GM21528 (cell line): ENCODE measurements around the gene DVL2.
"Not testable (repeated sequence)": the region's sequence is repeated elsewhere in the genome, so short reads cannot be mapped to it uniquely, and the experiment has no call there.

Experiments used
- ATAC-seq: cut with Tn5 transposase; IDR thresholded peaks from one replicate; pipeline ENCODE4 v1.9.1; 2021; ENCODE audit warnings: mild to moderate bottlenecking, moderate library complexity; ENCODE audit not compliant: unreplicated experiment, low FRiP score

Gene DVL2

DNA sequence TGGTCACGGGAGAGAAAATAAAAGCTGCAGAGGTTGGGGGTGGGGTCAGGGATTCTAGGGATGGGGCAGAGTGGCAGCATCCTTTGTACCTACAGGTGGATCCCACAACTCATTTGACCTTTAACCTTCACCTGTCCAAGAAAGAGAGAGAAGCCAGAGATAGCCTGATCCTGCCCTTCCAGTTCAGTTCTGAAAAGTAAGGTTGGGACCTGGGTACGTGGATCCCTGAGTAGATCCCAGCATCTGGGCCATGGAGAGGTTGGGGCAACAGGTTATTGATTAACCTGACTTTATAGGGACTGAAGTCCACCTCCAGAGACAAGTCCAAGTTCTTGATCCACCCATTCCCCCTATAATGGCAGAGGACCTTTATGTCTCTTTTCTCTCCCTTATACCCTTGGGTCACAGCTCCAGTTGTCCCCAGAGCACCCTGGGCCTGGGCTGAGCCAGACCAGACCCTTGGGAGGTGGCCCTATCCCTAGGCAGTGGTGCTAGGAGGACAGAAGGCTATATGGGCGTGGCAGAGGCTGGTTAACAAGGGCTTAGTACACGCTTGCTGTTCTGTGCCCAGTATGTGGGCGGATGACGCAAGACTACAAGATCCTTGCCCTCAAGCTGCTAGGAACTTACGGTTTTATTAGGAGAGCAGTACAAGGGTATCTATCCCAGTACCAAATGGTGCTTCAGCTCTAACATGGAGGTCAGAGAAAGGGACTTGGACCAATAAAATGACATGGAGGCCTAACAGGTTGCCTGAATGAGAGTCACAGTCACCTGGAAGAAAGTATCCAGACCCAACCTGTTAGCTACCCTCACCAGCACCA, 24.6 kb upstream of the DVL2 start:
- ATAC-seq = no peak

DNA sequence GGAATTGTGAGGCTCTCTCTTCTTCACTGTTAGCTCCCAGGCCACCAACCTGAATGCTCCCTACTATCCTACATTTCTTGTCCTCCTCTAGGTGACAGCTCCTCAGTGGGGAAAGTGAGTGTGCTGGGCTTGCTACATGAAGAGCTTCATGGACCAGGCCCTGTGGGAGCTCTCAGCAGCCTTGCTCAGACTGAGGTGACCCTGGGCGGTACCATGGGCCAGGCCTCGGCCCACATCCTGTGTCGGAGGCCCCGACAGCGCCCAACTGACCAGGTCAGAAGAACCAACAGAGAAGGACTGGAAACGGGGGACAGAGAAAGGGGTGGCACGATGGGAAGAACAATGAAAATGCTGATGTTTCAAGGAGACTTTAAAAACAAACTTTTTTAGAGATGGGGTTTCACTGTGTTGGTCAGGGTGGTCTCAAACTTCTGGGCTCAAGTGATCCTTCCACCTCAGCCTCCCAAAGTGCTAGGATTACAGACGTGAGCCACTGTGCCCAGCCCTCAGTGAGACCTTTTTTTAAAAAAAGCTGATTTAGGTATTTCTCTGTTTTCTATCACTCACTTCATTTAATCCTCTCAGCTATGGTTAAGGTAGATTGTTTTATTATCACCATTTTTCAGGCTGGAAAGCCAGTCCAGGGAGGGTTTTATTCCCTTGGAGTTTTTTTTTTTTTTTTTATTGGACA, 22.6 kb upstream of the DVL2 start:
- no peak for ATAC-seq

DNA sequence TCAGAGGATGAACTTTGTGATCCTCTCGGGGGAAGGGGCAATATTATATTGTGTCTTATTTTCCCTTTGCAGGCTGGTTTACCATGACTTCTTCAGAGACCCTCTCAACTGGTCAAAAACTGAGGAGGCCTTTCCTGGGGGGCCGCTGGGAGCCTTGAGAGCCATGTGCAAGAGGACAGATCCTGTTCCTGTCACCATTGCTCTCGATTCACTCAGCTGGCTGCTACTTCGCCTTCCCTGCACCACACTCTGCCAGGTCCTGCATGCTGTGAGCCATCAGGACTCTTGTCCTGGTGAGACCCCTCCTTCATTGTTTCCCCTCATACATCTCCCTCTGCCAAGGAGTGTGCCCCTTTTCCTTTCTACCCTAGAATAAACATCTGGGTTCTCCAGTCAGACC, 20.2 kb upstream of the DVL2 start:
- ATAC-seq = no peak

DNA sequence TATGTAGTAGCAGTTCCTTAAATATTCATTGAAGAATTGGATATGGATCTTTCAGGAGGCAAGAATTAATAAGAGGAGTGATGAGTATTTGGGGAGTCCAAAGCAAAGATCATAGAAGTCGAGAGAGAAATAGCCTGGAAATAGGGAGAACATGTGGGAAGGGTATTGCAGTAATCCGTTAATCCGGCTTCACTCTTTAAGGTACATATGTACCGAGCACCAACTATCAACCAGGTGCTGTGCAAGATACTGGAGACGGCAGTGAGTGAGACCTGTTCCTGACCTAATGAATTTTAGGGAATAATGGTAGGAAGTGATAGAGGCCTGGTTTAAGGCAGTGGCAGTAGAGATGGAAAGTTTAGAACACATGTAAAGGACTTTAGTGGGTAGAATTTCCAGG, 18.8 kb upstream of the DVL2 start:
- no peak for ATAC-seq

DNA sequence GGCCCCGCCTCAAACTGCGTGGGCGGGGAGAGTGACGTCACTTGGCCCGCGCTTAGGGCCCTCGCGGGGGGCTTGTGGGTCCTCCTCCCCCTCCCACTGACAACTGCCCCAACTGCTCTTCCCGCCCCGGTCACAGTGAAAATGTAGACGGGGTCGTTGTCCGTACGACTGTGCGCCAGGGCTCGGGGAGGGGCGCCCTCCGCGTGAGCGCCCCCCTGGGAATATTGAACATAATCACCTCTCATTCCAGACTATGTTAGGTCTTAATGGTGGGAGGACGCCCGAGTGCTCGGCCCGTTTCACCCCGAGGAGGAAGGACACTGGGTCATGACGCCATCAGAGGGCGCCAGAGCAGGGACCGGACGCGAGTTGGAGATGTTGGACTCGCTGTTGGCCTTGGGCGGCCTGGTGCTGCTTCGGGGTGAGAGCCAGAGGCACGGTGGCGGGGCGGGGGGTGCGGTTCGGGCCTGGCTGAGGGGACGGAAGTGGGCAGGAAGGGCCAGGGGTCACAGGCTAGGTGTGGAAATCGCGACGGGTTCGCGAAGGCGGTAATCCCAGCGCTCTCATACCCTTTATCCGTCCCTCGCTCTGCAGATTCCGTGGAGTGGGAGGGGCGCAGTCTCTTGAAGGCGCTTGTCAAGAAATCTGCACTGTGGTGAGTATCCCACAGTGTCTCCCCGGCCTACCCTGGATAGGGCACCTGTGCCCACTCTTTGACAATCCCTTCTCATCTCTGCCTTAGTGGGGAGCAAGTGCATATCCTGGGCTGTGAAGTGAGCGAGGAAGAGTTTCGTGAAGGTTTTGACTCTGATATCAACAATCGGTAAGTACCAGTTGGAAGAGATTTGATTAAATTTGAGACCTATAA, 18.1 kb upstream of the DVL2 start, which contains the start of gene ELP5:
Gene ELP5, plus strand, starts transcription at position 40 of the 868 bp plus-strand sequence. Its CDS starts 336 bp downstream, at position 376.
- peak; percentile 49 for ATAC-seq

DNA sequence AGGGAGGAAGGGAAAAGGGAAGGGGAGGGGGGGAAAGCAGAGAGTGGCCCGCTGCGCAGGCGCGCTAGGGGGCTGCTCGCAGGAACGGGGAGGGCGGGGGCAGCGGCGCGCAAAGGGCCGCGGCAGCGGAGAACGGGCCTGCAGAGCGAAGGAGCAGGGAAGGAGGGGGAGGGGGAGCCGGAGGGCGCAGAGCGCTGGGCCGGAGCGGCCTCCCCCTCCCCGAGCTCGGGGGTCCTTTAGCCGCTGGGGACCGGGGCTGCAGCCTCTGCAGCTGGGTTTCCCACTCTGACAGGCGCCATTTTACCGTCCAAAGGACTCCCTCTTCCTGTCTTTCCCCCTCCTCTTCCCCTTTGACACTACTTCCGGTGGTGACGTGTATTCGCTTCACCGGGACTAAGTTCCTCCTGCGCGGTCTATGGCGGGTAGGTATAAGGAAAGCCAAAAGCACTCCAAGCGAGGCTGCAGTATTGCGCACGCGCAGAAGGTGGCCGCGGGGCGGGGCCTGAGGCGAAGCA, 17.4 kb upstream of the DVL2 start, which contains the start of gene CTDNEP1:
Gene CTDNEP1, minus strand, starts transcription at position 74 of the 515 bp plus-strand sequence. CDS start 438 bp downstream, outside the sequence.
- peak; percentile 87 for ATAC-seq

DNA sequence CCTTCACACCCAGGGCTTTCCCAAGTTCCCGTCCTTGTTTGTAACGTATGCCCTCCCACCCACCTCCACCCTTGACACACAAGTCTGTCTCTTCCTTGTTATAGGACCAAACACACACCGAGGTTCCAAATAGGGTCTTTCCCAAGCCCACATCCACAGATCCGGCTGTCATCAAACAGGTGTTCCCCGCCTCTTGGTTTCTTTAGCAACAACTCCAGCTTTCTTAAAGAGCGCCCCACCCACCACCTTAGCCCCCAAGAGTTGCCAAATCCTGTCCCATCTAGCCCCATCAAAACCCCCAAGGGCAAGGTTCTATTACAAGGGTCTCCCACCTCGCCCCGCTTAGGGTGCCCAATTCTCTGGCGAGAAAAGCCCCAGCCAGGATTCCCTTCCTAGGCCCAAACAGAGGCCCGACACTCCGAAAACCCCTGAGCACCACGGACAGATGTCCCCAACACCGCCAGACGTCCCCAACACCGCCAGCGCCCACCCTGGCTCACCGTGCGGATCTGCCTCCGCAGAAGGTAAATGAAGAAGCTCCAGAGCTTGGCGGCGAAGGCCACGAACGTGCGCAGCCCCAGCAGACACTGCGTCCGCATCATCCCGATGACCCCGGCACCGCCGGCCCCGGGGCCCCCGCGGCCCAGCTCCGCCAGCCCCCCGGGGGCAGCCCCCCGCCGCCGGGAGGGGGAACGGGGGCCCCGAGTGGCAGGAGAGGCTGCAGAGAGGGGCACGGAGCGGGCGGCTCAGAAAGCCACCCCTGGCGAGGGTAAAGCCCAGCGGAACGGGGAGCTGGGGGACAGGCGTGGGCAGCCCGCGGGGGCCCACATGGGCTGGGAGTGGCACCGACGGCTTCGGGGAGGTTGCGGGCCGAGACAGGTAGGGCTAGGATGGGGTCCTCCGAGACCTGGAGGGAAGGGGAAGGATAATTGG, 16.6 kb upstream of the DVL2 start:
- no peak for ATAC-seq

DNA sequence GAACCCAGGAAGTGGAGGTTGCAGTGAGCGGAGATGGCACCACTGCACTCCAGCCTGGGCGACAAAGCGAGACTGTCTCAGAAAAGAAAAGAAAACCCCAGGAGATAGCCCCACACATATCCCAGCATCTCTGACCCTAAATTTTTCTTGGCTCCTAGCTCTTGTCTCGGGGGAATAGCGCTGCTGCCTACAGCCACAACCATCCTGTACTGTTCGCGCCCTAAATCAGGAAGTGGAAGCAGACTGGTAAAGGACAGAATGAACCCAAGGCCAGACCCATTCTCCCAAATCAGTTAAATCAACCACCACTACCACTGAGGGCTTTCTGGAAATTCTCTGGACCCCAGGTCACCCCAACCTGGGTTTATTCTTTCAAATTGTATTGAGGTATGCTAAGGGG, 15.5 kb upstream of the DVL2 start:
- no peak for ATAC-seq

DNA sequence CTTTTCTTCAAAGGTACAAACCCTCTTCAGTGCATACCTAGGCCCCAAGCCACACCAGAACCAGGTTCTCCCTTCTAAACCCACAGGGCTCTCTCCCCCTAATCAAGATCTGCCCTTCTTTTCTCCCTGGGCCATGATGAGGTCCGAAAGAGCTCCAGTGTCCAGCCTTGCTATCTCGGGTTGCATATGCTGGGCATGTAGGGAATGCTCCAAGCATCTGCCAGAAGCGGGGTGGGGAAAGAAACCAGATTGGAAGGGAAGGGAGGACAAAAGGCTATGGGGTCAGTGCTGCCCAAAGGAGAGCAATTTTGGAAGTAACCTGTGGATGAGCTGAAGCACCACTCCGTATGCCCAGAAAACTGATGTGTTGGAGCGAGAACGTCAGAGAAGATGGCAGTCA, 14.9 kb upstream of the DVL2 start:
- no peak for ATAC-seq

DNA sequence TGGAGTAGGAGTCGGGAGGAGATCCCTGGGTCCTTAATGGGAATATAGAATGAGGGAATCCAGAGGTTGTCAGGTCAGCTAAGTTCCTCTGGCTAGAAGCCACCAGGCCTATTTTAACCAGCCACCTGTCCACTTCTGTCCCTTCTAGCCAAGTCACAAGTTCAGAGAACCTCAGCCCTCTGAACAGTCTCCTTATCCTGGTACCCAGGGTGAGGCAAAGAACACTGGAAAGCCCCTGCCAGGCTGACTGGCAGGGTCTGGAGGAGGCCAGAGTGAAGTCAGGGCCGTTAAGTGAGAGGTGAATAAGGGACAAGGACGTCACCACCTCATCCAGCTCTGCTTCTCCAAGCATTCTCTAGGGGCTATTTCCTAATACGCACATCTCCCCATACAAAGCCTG, 14.5 kb upstream of the DVL2 start:
- no peak for ATAC-seq

DNA sequence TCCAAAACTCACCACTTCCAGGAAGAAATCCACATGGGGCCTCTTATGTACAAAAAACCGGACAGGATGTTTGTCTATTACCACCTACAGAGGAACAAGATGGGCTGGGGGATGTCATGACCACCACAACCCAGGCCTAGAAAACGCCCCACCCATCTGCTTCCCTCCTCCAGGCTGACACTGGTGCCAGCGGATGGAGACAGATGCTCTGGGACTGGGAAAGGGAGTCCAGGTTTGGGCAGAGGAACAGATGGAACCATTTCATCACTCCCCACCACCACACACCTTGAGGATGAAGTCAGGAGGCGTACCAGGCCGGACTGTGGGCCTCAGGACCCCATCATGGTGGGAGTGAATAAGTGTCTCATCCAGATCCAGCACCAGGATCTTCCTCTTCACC, 12.5 kb upstream of the DVL2 start:
- ATAC-seq = no peak

DNA sequence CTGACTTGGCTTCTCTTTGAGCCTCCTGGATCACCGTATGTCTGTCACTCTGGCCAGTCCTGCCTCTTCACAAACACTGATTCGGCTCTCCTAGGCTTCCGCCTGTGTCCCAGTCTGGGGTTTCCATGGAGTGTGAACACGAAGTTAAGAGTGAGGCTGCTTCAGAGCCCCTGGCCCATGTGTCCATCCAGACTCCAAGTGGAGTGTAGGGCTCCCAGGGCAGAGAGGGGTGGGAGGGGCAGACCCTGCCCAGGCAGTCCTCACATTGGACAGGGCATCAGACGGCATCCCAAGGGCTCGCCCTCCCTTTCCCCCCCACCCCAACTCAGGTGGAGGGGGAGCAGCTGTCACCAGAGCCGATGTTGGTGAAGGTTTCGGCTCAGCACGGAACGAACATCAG, 9.5 kb upstream of the DVL2 start:
- not testable (repeated sequence) for ATAC-seq

DNA sequence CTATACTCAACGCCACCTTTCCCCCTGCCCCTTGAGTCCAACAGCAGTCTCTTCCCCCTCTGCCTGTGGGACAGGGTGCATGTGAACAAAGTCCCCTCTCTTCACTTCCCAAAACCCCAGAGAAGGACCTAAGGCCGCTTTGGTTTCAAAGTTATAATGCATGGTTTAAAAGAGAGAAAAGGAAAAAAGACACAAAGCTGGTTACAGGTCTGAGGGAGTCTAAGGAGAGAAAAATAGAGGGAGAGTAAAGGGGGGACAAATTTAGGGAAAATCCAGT, 9.1 kb upstream of the DVL2 start:
- ATAC-seq = no peak

DNA sequence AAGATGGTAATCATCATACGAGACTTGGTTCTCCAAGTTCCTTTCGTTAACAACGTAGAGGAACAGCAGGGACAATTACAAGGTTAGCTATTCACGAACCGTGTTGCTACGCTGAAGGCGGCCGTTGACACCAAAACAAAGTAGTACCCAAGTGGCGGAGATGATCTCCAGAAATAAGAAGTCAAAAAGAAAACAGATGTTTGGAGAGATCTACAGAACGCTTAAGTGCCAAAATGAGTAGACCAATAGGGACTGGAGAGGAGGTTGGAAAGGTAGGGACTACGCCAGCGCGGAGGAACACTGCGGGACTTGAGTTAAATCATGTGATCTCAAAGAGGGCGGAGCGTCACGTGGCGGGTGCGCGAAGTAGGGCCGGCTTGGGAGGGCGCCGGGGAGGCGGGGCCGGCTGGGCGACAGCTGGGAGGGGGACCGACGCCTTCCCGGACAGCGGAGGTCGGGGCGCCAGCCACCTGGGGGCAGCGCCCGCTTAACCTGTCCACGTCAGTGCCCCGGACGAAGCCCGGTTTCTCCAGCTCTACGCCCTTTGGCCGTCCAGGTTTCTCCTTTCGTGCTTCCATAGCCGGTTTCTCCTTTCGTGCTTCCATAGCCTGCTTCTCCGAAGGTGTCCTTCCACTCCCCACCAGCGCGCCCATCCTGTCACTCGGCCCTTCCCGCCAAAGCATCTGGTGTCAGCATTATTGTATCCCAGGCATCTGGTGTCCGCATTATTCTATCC, 8.6 kb upstream of the DVL2 start:
- ATAC-seq = peak; percentile 38

DNA sequence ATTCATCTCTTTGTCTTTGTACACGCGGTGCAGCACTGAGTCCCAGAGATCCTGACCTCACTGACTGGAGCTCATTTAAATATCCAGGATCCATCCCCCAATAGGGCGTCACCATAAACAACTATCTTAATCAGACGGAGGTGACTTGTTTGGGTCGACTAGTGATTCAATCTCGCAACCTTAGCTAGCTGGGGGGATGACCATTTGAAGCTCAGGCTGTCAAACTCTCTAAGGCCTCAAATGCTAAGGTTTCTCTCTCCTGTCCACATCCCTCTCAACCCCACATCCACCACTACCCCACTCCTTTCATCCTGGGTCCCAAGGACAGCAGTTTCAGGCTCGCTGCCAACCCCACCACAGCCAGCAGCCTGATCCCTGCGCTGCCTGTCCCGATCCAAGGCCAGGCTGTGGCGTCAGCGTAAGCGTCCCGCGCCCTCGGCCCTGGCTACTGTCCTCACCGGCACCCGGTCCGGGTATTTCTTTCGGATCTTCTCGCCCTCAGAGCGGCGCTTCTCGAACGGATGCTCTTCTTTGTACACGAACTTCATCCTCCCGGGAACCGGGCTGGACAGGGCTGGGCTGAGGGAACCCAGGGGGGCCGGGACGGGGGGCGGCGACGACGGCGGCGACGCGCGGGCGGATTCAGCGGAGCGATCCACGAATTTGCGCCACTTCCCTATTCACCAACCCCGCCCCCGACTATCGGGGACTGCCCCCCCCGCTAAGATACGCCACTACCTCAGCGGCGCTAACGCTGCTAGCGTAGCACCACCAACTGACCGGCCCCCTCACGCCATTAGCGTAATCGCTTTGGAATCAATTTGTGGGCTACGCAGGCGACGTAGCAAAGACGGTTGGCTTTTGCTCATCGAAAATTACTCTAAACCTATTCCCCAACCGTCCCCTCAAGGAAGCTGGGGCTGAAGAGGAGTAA, 7.7 kb upstream of the DVL2 start, which contains the start of gene GABARAP:
Gene GABARAP, minus strand, starts transcription at position 667 of the 934 bp plus-strand sequence. Its CDS starts 119 bp downstream, at position 548.
- peak; percentile 32 for ATAC-seq

DNA sequence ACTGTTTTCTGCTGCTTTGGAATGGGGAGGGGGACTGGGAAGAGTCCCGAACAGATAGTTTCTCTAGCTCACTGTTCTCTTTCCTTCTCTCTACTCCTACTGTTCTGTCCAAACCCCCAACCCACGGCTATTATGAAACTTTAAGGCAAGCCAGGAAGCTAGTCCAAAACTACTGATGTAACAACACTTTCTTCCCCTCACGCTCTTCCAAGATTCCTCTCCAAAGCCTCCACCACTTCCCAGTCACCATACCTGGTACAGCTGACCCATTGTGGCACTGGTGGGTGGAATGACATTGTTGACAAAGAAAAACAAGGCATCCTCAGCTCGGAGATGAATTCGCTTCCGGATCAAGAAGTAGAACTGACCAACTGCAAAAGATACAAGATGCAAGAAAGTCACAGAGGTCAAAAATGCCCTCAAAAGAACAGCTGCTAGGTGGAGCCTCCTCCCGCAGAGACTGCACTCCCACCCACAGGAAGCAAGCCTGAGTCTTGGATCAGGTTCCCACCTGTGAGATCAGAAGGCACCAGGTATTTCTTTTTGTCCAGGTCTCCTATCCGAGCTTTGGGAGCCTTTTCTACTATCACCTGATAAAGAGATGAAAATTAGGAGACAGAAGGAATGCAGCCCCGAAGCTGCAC, 6.9 kb upstream of the DVL2 start:
- ATAC-seq = no peak

DNA sequence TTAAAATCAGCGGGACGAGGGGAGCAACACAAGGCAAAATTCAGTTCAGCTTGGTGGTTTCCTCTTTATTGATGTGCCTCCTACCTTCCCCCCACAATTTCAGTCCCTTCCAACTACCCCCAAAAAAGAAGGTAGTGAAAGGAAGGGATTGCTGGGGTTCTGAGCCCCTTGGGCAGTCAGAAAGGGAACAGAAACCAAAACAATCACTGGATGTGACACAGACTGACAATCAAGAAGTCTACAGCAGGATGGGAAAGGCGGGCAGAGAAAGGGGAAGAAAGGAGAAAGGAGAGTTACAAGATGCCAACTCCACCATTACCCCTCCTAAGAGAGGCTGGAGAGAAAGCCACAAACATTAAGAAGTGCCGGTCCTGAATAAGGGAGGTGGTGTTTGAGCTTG, 6.1 kb upstream of the DVL2 start:
- ATAC-seq = no peak
